HG03432 (cell line): Measurements from ENCODE around the gene HUWE1.

Experiments used
- ATAC-seq: cut with Tn5 transposase; IDR thresholded peaks from one replicate; pipeline ENCODE4 v1.9.1; 2021; ENCODE audit warnings: mild to moderate bottlenecking, moderate library complexity; ENCODE audit not compliant: unreplicated experiment

HUWE1 gene

GRCh38 chrX:53694642-53695041 is 8.1 kb upstream of the HUWE1 start:
- ATAC-seq = no peak

- ATAC-seq = no peak
These were observed 1.8 kb upstream of the HUWE1 start for GRCh38 chrX:53688300-53688699.

- ATAC-seq = no peak
These were observed 808 bp downstream of the HUWE1 start for GRCh38 chrX:53685711-53686110.

- ATAC-seq = peak; percentile 70
These were observed 1.9 kb downstream of the HUWE1 start for GRCh38 chrX:53684415-53685192.

GRCh38 chrX:53683556-53684414 is 2.7 kb downstream of the HUWE1 start:
- ATAC-seq = peak; percentile 69

- no peak for ATAC-seq
These were observed 3.5 kb downstream of the HUWE1 start for GRCh38 chrX:53682885-53683555.

GRCh38 chrX:53681661-53682060 is 4.9 kb downstream of the HUWE1 start:
- ATAC-seq = no peak

- ATAC-seq = no peak
These were observed 7.9 kb downstream of the HUWE1 start for GRCh38 chrX:53678667-53679066.

GRCh38 chrX:53677286-53677685 is 9.2 kb downstream of the HUWE1 start:
- no peak for ATAC-seq

GRCh38 chrX:53674581-53674980 is 11.9 kb downstream of the HUWE1 start:
- no peak for ATAC-seq

- ATAC-seq = no peak
These were observed 17.3 kb downstream of the HUWE1 start for GRCh38 chrX:53669258-53669657.

GRCh38 chrX:53666171-53666570 is 20.3 kb downstream of the HUWE1 start:
- no peak for ATAC-seq

GRCh38 chrX:53660004-53660403 is 26.5 kb downstream of the HUWE1 start:
- no peak for ATAC-seq

- no peak for ATAC-seq
These were observed 27.5 kb downstream of the HUWE1 start for GRCh38 chrX:53659039-53659438.

GRCh38 chrX:53656845-53657244 is 29.7 kb downstream of the HUWE1 start:
- ATAC-seq = no peak

- ATAC-seq = no peak
These were observed 32.1 kb downstream of the HUWE1 start for GRCh38 chrX:53654376-53654775.

GRCh38 chrX:53644751-53645150 is 41.8 kb downstream of the HUWE1 start:
- ATAC-seq = no peak

GRCh38 chrX:53642337-53642736 is 44.2 kb downstream of the HUWE1 start:
- ATAC-seq = no peak

- ATAC-seq = no peak
These were observed 47.3 kb downstream of the HUWE1 start for GRCh38 chrX:53639257-53639656.

- ATAC-seq = no peak
These were observed 49.0 kb downstream of the HUWE1 start for GRCh38 chrX:53637479-53637878.

GRCh38 chrX:53631156-53631555 is 55.4 kb downstream of the HUWE1 start:
- no peak for ATAC-seq

- ATAC-seq = no peak
These were observed 56.3 kb downstream of the HUWE1 start for GRCh38 chrX:53630261-53630660.
